Thyroid gland (tissue), 4 donors: ENCODE results near the gene ABCG1.

Source experiments
- CTCF ChIP-seq, 6 experiments: fragments of 200-600 bp in 3 of 6; fragments of 450-650 bp in 3 of 6; sonication (generic) in 3 of 6; IDR thresholded peaks; one replicate each; pipeline ENCODE4 v1.5.1; 2016 to 2019; ENCODE audit warnings: antibody characterized with exemption in 6 of 6, mild to moderate bottlenecking in 2 of 6, inconsistent platforms in 1 of 6, moderate library complexity in 1 of 6
- POLR2A ChIP-seq, 2 donors: fragments of 450-650 bp; IDR thresholded peaks; one replicate each; pipeline ENCODE4 v1.6.1; 2017; ENCODE audit warnings: antibody characterized with exemption in 2 of 2, mild to moderate bottlenecking in 2 of 2, moderate library complexity in 1 of 2

- no peak for TF ChIP-seq POLR2A (IDR thresholded peaks at IDR 0.05)
- no peak for TF ChIP-seq CTCF (IDR thresholded peaks at IDR 0.05)
Measured at GRCh38 chr21:42238185-42238934, 19.4 kb downstream of the ABCG1 start.
